Pons (tissue), 1 donor: ENCODE data around the gene PCGF3.
A peak's percentile ranks its signal among the peaks of the same experiment; 100 is the strongest.
"Not testable (repeated sequence)": the region's sequence is repeated elsewhere in the genome, so short reads cannot be mapped to it uniquely, and the experiment has no call there.

ENCODE experiments used
- DNase-seq: peaks from one replicate; pipeline ENCODE4 v3.0.0-alpha.2; 2016; ENCODE audit warnings: low spot score

The PCGF3 gene

DNA sequence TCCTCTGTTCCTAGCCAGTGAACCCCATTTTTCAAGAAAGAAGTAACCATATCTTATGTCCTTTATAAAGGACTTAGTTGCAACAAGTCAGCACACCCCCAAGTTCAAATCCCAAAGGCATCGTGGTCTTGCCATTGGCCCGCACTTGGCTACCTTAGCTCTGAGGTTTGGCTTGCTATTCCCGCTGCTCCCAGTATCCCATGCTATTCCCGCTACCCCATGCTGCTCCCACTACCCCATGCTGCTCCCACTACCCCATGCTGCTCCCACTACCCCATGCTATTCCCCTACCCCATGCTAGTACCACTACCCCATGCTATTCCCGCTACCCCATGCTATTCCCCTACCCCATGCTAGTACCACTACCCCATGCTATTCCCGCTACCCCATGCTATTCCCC, 37.4 kb upstream of the PCGF3 start:
- not testable (repeated sequence) for DNase-seq

DNA sequence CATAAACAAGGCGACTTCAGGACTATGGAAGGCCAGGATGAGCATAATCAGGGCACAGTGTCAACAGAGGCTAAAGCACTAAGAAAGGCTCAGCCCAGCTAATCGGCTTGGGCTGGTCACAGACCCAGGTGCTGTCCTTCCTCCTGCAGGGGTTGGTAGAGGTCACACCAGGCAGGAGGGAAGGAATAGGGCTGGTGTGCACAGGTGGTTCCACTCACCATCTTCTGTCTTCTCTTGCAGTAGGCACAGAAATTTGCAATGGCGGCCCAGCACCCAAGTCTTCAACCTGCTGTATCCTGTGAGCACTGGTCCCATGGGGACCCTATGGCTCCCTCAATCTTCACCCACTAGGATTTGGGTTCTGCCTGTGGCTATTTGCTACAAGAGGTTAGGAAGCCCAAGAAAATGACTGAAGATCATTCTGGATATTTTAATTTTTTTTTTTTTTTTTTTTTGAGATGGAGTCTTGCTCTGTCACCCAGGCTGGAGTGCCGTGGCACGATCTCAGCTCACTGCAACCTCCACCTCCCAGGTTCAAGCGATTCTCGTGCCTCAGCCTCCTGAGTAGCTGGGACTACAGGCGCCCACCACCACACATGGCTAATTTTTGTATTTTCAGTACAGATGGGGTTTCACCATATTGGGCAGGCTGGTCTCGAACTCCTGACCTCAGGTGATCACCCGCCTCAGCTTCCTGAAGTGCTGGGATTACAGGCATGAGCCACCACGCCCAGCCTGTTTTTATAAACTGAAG, 35.6 kb upstream of the PCGF3 start:
- not testable (repeated sequence) for DNase-seq

DNA sequence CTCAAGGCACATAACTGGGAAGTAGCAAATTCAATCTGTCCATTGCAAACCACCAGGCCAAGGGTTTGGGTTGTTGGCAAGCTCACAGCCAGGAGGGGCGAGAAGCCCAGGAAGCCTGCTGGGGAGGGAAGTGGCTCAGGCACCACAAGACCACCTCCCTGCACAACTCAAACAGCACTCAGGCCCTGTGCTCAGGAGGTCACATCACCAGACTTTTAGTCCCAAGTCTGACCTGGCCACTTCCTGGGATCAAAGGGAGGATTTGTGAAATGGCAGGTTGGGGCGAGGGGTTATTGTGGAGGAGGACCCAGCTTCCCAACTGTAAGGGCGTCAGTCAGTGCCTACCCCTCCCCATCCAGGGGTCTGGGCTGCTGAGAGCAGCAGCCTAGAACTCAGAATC, 33.9 kb upstream of the PCGF3 start:
- DNase-seq: no peak

DNA sequence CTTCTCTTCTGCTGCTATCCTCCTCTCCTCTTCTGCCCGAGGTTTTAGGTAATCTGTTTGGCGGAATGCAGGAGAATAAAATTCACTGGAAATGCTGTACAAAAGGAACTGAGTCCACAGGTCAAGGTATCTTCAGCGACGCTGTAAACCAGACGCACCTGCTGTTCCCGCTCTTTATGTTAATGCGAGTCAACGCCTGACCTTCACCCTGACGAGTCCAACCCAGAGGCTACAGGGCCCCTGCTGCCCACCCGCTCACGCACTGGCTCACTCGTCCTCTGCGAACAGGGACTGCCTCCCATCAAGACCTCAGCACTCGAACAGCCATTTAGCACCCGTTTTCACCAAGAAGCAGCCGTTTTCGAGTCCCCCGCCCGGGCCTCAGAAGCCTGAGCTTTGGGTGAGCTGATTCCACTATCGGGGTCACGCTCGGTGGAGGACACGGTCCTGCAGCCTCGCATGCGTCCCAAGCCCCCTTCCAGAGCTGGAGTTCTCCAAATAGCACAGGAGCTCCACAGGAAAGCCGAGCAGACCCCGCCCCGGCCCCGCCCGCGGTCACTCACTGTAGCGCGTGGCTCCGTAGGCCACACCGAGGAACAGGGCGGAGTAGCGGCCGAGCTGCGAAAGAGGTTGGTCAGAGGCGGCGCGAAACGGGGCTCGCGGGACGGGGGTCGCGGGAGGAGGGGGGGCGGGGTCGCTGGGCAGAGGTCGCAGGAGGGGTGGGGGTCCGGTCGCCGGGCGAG, 32.1 kb upstream of the PCGF3 start:
- DNase-seq: no peak

DNA sequence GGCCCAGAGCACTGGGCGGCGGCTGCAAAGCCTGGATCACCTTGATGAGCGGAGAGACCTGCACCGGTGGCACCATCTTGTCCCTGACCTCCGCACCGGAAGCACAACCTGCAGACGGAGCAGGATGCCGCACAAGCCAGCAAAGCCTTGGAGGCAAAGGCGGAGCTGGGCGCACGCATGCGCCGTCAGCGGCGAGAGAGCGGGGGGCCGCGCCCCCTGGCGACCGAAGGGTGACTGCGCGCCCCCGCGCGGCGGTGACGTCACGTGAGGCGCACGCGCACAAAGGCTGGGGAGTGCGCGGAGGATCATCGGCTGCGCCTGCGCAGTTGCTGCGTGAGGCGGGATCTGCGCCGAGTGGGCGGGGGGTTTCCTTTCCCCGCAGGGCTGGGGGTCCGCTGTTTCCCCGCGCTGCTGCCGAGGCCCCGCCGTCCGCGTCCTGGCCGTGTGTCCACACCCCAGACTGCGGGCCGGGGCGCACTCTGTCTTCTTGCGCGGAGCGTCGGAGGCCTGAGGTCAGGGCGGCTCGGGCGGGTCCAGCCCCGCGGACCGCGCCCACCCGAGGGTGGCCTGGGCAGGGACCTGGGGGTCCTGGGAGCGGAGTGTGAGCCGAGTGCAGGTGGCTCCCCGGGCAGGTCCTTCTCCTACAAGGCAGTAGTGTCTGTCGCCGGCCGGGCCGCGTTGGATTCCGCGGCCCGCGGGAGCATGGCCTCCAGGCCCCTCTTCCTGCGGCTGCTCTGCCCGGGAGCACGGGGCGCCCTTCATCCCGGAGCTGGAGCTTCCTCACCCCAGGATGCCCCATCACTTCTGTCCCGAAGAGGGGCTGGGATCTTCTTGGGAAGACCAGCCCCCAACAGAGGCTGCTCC, 31.2 kb upstream of the PCGF3 start, which contains the start of the genes ATP5ME and MYL5:
TSS of gene ATP5ME (minus strand) at position 105 of the 864 bp plus-strand sequence. CDS start at position 76, 29 bp downstream.
TSS of gene MYL5 (plus strand) at position 371 of the 864 bp plus-strand sequence. CDS start 3,485 bp downstream, outside the sequence.
- DNase-seq: peak; percentile 97

DNA sequence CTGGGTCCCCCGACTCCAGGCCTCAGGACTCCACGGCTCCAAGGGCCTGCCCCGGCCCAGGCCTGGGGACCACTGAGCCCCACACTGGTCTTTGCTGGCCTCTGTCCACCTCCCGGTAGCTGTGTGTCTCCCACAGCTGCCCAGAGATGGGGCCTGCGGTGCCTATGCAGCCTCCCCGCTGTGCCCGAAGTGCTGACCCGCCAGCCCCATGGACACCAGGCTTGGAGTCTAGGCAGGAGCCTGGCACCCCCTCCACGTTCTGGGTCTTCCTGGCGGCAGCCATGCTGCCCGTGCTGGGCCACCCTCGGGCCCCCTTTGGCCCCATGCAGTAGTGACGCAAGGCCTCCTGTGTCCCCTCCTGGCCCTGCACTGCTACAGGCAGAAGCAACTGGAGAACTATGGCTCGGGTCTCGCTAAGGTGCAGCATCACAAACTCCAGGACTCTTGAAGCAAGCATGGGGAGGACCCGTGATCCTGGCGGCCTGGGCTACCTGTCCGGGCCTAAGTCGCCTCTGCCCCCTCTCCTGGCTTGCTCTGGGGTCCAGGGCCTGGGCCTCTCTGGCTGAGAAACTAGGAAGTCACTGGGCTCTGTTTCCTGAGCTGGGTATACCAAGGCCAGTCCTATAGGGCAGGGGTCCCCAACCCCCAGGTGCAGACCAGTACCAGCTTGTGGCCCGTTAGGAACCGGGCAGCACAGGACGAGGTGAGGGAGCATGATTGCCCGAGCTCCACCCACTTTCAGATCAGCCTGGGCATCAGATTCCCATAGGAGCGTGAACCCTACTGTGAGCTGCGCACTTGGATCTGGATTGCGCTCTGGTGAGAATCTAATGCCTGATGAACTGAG, 30.4 kb upstream of the PCGF3 start:
- DNase-seq: no peak

DNA sequence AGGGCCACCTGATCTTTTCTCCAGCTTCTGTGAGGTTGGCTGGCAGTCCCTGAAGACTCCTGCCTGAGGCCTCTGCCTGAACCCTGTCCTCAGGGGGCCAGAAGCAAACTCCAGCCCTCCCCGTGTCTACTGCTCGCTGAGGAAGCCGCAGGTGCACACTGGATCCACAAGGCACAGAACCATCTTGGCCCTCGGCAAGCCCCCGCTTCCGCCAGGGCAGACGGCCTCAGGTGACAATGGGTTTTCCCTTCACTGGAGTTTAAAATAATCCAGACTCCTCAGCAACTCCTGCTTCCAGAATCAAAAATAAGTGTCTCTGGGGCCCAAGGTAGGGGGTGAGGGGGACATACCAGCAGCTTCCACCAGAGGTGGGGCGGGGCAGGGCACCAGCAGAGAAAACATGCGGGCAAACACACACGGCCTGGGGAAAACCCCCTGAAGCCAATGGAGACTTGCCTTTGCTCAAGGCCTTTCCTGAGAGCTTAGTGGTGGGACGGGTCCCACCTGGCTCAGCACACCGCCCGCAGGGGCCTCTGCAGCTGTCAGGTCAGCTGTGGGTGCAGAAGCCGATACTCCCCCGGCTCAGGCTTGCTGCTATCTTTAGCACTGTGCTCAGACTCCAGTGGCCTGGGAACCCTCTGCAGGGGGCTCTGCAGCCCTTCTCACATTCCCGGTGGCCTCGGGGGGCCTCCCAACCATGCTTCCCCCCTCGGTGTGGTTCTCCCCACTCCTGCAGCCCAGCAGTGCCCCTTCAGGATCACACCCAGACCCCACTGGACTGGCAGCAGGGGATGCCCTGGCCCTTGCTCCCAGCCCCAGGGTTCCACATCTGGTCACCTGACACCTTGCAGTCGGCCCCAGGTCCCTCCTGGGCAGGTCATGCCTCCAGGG, 29.4 kb upstream of the PCGF3 start:
- DNase-seq: no peak

DNA sequence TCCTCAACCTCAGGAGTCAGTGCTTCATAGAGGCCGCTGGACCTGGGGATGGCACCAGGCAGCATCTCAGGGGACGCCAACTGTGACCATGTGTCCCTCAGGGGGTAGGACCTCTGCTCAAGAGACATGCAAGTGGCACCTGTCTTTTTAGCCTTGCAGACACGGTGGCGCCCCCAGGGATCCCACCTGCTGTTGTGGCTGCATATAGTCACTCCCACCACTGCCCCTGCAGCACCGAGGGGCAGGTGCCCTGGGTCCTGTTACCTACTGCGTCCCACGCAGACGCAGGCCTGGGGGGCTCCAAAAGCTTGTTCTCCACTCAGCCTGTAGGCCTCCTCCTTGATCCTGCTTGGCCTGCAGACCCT, 28.8 kb upstream of the PCGF3 start:
- DNase-seq: no peak

DNA sequence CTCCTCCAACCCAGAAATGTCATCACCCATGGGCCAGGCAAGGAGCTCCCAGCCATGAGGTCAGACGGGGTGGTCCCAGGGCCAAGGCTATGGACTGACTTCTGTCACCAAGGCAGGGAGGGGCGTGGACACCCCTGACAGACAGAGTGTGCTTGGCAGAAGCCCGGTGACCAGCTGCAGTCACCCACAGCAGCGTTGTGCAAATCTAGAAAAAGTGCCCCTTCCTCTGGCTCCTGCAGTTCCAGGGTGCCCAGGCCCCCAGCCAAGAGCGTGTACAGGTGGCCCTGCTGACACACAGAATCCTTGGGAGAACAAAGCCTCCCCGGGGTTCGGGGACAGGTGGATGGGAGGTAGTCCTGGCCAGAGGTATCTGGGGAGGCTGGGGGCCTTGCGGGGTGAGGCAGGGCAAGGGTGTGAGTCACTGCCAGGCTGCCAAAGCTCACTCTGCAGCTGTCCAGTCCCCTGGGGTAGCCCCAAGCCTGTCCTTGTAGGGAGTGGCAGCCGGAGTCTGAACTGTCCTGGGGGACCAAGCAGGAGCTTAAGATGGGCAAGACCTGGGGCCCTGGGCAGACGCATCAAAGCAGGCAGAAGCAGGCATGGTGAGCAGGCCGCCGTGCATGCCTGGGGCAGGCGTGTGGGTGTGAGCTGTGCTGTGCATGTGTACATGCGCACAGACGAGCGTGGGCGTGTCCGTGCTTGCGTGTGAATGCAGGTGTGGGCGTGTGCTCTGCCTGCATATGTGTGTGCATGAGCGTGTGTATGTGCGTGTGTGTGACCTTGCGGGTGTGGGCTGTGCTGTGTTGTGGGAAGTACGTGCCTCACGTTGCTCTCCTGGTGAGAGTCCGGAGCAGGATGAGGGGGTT, 28.0 kb upstream of the PCGF3 start:
- DNase-seq: no peak

DNA sequence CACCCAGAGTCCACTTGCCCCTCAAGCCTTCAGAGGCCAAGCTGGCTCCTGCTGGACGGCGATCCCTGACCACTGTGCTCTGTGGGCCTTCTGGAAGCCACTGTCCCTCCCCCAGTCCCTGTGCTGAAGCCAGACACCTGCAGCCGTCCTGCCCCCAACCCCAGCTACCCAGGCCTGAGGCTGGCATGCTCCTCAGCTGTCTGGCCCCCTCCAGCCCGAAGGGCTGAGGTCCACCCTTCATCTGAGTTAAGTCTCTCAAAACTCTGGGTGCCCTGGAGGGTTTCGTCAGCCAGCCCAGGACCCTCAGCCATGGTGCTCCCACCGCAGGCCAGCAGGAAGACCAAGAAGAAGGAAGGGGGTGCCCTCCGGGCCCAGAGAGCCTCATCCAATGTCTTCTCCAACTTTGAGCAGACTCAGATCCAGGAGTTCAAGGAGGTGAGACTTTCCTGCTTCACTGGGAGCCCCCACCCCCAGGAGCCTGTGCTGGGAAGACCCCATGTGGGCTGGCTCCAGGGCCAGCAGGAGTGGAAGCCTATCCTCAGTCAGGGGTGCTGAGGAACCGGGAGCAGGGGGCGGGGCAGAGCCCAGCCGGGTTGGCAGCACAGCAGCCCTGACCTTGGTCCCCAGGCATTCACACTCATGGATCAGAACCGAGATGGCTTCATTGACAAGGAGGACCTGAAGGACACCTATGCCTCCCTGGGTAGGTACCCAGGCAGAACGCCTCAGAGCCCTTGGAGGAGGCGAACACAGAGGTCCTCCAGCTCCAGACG, 27.1 kb upstream of the PCGF3 start:
- DNase-seq: no peak

DNA sequence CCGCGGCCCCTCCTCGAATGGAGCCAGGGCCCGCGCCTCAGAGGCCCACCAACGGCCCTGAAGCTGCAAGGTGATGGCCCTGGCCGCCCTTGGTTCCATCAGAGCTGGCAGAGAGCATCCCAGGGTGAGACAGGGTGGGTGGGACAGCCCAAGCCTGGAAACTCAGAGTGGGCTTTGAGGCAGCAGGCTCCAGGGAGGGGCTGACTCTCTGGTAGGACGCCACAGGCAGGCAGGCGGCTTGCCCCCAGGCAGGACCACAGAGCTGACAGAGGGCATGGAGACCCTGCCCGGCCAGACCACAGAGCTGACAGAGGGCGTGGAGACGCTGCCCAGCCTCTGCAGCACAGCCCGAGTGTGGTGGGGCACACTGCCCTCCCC, 26.5 kb upstream of the PCGF3 start:
- no peak for DNase-seq

DNA sequence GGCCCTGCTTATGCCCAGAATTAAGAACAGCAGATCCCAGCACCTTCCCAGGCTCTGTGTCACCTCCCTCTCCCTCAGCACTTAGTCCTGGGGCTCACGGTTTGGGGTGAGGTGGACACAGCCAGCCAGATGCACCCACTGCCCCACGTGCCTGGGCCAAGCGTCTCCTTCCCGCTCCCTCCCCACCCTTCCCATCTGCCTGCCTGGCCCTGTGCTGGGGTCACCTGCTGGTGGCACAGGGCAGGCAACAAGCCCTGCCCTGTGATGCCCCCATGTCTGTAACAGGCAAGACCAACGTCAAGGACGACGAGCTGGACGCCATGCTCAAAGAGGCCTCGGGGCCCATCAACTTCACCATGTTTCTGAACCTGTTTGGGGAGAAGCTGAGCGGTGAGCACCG, 26.0 kb upstream of the PCGF3 start:
- DNase-seq: no peak

DNA sequence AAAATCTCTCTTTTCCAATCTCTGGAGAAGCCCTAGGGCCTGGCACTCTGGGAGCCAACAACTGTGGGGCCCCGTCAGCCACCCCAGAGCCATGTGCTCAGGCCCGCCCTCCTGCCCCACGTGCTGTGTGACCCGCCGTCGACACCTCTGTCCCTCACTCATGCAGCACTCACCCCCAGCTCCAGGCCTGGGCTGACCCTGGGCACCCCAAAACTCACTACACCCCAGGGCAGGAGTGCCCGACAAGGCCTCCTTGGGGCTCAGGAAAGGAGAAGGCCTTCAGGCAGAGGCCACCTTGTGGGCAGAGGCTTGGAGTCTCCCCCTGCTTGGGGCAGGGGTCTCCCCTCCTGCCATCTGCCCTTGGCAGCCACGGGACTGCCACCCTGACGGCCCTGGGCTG, 25.5 kb upstream of the PCGF3 start:
- no peak for DNase-seq

DNA sequence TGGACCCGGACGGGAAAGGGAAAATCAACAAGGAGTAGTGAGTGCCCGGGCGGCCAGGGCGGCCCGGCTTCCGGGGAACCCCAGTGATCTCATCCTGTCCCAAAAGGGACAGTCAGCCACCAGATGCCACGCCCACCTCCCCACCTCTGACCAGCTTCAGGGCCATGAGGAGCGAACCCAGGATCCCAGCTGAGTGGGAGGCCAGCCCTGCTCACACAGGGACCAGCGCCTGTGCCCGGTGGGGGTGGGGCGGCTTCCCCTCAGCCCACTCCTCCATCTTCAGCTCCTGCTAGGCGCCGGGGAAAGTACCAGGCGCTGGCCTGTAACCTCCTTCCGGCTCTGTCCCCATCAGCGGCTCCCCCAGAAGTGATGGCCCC, 25.1 kb upstream of the PCGF3 start:
- DNase-seq: no peak

DNA sequence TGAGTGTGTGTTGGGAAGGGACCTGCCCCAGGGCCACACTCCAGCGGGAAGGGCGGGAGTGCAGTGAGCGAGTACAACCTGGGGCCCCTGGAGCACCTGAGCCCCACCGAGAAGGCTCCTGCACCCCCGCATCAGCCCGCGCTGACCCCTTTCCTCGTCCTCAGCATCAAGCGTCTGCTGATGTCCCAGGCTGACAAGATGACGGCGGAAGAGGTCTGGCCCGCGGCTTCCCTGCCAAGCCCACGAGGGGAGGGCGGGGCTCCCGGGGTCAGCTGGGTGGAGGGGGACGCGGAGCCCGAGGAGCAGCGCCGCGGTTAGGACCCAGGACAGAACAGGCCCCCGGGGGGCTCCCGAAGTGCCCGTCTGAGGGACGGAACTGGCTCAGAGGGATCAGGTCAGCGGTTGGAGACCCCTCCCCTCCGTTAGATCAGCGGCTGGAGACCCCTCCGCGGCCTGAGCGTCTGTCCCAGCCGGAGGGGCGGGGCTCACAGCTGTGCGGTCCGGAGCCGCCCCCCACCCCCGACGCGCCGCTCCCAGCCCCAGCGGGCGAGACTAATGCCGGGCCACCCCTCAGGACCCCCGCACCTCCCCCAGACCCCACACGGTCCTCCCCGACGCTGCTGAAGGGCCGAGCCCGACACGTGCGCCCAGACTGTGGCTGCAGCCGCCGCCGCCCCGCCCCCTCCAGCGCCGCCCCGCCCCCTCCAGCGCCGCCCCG, 24.5 kb upstream of the PCGF3 start:
- no peak for DNase-seq

DNA sequence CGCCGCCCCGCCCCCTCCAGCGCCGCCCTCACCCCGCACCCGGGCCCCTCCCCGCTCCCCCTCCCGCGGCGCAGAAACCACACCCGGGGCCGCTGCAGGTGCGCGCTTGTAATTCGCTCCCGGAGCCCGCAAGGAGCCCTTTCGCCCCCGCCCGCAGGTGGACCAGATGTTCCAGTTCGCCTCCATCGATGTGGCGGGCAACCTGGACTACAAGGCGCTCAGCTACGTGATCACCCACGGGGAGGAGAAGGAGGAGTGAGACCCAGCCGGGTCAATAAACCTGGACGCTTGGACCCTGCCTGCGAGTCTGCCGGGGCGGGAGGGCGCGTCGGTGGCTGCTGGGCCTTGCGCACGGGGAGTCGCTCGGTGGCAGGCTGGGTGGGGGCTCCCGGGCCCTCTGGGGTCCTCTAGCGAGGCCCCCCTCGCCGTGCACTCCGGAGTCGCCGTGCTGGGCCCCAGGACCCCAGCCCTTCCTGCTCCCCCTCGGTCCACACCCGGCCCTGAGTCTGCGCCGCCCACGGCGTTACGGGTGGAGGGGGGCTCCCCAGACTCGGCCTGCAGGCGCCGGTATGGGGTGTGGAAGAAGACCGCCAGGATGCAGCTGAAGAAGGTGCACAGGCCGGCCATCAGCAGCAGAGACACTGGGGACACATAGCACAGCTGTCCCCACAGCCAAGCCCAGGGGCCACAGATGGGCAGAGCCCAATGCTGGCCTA, 23.7 kb upstream of the PCGF3 start:
- no peak for DNase-seq

DNA sequence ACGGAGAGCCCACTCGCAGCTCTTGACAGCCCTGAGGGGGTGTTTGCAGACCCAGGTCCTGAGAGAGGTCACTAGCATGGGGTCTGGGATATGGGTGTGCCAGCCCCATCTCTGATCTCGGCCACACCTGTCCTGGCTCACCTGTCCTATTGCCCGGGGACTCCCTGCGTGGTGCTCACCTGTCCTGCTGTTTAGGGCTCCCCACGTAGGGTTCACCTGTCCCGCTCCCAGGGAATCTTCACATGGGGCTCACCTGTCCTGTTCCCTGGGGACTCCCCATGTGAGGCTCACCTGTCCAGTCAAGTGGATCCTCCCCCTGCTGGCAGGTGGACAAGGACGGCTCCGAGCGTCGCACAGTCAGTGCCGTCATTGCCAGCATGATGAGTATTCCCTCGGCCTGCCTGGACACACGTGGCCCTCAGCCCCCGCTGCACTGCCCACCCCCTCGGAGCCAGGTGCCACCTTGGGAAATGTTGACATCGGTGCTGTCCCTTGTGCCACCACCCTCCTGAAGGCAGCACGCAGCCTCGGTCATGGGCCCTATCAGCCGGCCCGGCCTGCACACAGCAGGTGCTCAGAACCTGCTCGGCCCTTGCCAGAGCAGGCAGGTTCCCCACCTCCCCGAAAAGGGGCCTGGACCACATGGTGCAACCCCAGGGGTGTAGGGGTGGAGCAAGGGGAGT, 23.0 kb upstream of the PCGF3 start:
- no peak for DNase-seq
